Hematopoietic multipotent progenitor cell treated with erythropoietin and hydrocortisone succinate and interleukin-3 and kit ligand, for 15 days (in vitro differentiated cells): ENCODE measurements around the gene ZNF226.
A peak's percentile ranks its signal among the peaks of the same experiment; 100 is the strongest.
"Not testable (repeated sequence)": the region's sequence is repeated elsewhere in the genome, so short reads cannot be mapped to it uniquely, and the experiment has no call there.

Experiments
- DNase-seq: peaks from one replicate; pipeline ENCODE4 v3.0.0-alpha.2; 2015; ENCODE audit warnings: low spot score

The ZNF226 gene

GRCh38 chr19:44212250-44212865 is 47.5 kb downstream of the ZNF226 start, which contains the start of gene ZNF227:
ZNF227 (plus strand) TSS chr19:44212532; CDS start chr19:44217793, 5,261 bp downstream.
- DNase-seq, result peak; percentile 76

- no peak for DNase-seq
Observed at GRCh38 chr19:44212866-44213346, 48.0 kb downstream of the ZNF226 start.

GRCh38 chr19:44219926-44220325 is 55.0 kb downstream of the ZNF226 start:
- not testable (repeated sequence) for DNase-seq

- DNase-seq, result not testable (repeated sequence)
Observed at GRCh38 chr19:44220761-44221160, 55.9 kb downstream of the ZNF226 start.

GRCh38 chr19:44221291-44221690 is 56.4 kb downstream of the ZNF226 start:
- DNase-seq, result not testable (repeated sequence)
